GM12872 (cell line): ENCODE data around the gene YWHAH.

Experiments
- TF ChIP-seq, protein P1 (sequence below): IDR thresholded peaks from 3 replicates; pipeline ENCODE4 v1.5.1; 2011; ENCODE audit warnings: low read depth, mild to moderate bottlenecking, low read length, moderate library complexity; ENCODE audit not compliant: insufficient read depth

Gene YWHAH

DNA sequence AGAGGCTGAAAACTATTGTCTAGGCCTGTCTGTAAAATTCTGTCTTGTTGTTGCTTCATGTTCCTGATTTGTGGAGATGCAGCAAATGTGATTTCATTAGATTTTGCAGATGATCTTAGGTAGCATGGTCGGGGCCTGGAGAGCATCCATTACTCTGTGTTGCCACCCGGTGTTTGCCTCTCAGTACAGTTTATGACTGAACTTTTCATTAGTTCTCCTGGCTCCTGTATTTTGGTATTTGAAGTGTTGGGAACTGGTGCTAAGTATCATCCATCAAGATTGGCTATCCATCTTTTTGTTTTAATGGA, 7.7 kb downstream of the YWHAH start:
- TF ChIP-seq, protein P1, sequence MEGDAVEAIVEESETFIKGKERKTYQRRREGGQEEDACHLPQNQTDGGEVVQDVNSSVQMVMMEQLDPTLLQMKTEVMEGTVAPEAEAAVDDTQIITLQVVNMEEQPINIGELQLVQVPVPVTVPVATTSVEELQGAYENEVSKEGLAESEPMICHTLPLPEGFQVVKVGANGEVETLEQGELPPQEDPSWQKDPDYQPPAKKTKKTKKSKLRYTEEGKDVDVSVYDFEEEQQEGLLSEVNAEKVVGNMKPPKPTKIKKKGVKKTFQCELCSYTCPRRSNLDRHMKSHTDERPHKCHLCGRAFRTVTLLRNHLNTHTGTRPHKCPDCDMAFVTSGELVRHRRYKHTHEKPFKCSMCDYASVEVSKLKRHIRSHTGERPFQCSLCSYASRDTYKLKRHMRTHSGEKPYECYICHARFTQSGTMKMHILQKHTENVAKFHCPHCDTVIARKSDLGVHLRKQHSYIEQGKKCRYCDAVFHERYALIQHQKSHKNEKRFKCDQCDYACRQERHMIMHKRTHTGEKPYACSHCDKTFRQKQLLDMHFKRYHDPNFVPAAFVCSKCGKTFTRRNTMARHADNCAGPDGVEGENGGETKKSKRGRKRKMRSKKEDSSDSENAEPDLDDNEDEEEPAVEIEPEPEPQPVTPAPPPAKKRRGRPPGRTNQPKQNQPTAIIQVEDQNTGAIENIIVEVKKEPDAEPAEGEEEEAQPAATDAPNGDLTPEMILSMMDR, result no peak

DNA sequence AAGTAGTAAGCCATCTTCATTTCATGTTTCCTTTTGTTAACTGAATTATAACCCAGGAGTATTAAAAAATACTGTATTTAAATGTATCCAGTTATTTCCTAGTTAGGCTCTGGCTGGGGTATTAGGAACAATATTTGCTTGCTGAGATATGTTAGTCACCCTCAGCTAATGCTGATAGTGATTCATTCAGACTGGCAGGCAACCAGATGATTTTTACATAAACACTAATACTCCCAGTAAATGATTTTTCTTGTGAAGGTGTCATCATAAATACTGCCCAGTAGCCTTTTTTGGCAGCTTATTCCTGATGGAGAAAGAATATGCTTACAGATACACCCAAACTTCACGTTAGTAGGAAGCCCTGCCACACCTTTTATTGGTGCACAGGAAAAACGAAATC, 8.1 kb downstream of the YWHAH start:
- TF ChIP-seq, protein P1, result no peak

DNA sequence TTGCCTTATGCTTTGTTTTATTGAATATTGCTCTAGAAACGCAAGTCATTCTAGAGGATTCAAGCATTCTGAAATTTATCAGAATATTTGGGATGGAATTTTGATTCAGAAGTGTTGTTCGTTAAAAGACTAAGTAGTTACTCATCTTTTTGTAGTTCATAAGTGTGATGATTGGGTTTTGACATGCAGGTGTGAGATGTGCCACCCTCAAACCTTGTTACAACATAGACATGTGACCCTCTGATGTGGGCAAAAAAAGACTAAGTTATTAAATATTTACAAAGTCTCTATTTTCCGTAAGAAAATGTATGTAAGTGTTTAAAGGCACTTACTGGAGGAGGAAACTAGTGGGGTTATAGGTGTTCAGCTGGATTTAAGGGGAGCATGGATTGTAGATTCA, 8.9 kb downstream of the YWHAH start:
- TF ChIP-seq, protein P1, result no peak

DNA sequence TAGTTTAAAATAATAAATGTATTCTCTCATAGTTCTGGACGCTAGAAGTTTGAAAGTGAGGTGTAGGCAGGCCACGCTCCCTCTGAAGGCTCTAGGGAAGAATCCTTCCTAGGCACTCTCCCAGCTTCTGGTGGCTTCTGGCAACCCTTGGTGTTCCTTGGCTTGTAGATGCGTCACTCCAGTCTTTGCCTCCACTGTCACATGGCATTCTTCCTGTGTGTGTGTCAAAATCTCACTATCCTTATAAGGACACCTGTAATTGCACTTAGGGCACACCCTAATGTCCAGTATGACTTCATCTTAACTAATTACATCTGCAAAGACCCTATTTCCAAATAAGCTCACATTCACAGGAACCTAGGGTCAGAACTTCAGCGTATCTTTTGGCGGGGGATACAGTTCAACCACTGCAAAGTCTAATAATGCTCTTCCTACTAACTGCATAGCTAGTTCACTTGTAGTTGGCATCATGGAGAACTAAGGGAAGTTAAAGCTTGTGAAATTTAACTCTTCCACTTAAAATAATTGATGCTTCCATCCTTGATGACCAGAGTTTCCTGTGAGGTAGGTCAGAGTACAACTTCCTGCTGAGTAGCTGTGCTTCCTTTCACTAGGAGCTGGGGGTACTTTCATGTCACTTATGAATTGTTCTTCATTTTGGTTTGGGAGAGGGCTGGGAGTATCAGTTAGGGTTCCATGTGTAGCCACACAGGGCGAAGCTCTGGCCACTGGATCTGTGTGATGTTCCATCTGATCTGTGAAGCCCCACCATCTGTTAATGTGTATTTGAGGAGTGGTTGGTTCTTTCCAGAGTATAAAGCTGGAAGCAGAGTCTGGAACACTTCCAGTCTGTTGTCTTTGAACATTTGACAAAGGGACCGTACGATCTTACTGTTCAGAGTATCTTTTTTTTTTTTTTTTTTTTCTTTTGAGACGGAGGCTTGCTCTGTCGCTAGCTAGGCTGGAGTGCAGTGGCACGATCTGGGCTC, 10.5 kb downstream of the YWHAH start:
- TF ChIP-seq, protein P1, result no peak

DNA sequence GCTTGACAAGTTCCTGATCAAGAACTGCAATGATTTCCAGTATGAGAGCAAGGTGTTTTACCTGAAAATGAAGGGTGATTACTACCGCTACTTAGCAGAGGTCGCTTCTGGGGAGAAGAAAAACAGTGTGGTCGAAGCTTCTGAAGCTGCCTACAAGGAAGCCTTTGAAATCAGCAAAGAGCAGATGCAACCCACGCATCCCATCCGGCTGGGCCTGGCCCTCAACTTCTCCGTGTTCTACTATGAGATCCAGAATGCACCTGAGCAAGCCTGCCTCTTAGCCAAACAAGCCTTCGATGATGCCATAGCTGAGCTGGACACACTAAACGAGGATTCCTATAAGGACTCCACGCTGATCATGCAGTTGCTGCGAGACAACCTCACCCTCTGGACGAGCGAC, 12.0 kb downstream of the YWHAH start:
- TF ChIP-seq, protein P1, result no peak

DNA sequence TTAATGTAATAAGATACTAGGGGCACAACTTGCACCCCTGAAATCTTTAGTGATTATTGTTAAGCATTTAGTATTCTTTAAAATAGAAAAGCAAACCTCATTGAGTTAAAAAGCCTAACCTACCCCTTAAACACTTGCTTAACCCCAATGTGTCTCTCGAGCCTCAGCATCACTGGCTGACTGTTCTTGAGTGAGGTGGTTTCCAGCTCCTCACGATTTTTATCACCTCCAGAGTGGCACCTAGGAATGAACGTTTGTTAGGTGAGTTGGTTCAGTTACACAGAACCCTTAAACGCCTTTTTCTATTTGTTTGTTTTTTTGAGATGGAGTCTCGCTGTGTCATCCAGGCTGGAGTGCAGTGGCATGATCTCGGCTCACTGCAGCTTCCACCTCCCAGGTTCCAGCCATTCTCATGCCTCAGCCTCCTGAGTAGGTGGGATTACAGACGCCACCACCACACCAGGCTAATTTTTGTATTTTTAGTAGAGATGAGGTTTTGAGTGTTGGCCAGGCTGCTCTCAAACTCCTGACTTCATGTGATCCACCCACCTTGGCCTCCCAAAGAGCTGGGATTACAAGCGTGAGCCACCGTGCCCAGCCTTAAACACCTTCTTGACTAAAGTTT, 13.7 kb downstream of the YWHAH start:
- TF ChIP-seq, protein P1, result no peak

DNA sequence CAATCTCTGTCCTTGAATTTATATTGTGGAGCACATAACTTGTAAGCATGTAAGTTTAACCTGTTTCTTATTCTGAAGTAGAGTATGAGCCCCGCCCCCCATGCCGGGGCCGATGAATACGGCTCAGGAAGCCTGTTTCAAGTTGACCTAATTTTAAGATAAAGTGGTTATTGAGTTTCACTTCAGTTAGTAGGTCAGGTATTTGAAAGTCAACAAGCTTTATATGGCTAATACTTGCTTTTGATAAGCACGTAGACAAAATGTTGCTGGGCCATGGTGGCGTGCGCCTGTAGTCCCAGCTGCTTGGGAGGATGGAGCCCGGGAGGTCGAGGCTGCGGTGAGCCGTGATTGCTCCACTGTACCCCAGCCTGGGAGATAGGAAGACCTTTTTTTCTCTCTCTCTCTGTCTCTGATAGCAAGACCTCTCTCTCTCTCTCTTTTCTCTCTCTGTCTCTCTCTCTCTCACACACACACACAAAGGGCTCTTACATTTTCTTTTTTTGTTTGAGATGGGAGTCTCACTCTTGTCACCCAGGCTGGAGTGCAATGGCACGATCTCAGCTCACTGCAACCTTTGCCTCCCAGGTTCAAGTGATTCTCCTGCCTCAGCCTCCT, 14.4 kb downstream of the YWHAH start:
- TF ChIP-seq, protein P1, result no peak
